Measurements from ENCODE around the gene ST3GAL4. TPM values are rescaled to one million over a fixed set of nuclear protein-coding genes. Genes with fewer than 3 reads are reported as not detected.

ST3GAL4 gene
- total and polyA plus RNA-seq, 2 of the 8 experiments (the other 6 are each of a cell fraction or from before 2014, with no cell fraction given), result 15.6 to 20.0 TPM

DNA sequence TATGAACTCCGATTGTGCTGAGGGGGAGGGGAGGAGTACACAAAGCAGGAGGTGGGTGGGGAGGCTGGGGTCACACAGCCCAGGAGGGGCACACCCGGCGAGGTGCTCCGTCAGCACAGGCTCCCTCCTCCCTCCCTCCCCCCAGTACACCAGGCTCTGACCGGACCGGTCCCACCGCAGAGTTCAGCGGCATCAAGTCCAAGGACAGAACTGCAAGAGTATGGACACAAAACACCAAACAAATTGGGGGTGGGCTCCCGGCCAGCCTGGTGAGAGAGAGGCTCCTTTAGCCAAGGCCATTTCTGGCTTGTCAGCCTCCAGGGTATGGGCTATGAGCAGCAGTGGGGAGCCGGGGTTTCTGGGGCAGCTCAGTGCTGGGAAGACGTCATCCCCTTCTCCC lies 68.3 kb downstream of the ST3GAL4 start:
- no peaks in the 10 kb centered on the region for H3K79me2 ChIP-seq (ENCODE audit: control insufficient read depth in 1 of 2, insufficient read depth in 2 of 2, low read length in 2 of 2)
- TF ChIP-seq RNF2 (IDR thresholded peaks at IDR 0.05; ENCODE audit: borderline replicate concordance, low read depth, low read length, missing control alignments, poor library complexity, severe bottlenecking) (no peak), TBP (IDR thresholded peaks at IDR 0.05; ENCODE audit: low read depth, low read length) (no peak), SUZ12 (IDR thresholded peaks at IDR 0.05; ENCODE audit: low read length) (no peak)
- H3K23me2 ChIP-seq (ENCODE audit: low read depth, low read length), result no peaks in the 10 kb centered on the region
- H3K9me3 ChIP-seq (ENCODE audit: insufficient read depth in 2 of 2, low read depth in 1 of 2, low read length in 1 of 2), result no peaks in the 10 kb centered on the region
- no peak for DNase-seq (ENCODE audit: low read depth in 1 of 2, low spot score in 2 of 2)
- H4K91ac ChIP-seq (replicated peaks; ENCODE audit: insufficient read length, low read length), result no peak overlapping the region
- no peak overlapping the region for H3K4me3 ChIP-seq (ENCODE audit: extremely low read depth in 1 of 4, insufficient read depth in 2 of 4, low read depth in 3 of 4, low read length in 4 of 4)
- no peak overlapping the region for H2BK12ac ChIP-seq (ENCODE audit: low read depth, low read length)
- H4K5ac ChIP-seq (ENCODE audit: insufficient read length, low read depth, low read length), result no peak overlapping the region
- no peak overlapping the region for H2BK15ac ChIP-seq (ENCODE audit: low read length)
- no peak overlapping the region for H3K4me2 ChIP-seq (ENCODE audit: insufficient read depth in 1 of 2, low read depth in 2 of 2, low read length in 2 of 2)
- no peaks in the 10 kb centered on the region for H3K36me3 ChIP-seq (ENCODE audit: control insufficient read depth in 2 of 4, insufficient read depth in 4 of 4, low read length in 3 of 4)
- no peak overlapping the region for H2AFZ ChIP-seq (ENCODE audit: low read length)
- no peaks in the 10 kb centered on the region for H3K27me3 ChIP-seq (replicated peaks in 1 of 4; ENCODE audit: control insufficient read depth in 3 of 4, extremely low read depth in 1 of 4, insufficient read depth in 3 of 4, low read length in 3 of 4)
- no peaks in the 10 kb centered on the region for H3K79me1 ChIP-seq (ENCODE audit: low read depth, low read length)
- no peak overlapping the region for H3K56ac ChIP-seq (replicated peaks; ENCODE audit: insufficient read length, low read depth, low read length)
- H2BK120ac ChIP-seq (replicated peaks; ENCODE audit: low read depth, low read length), result no peak overlapping the region
- ChIA-PET POLR2A (ENCODE audit: partially characterized antibody) (interaction anchor here (1.8 kb wide), 1 partner anchor 8 kb away, joined by 6 read pairs; no protein-coding TSS in a partner anchor), CTCF (ENCODE audit: partially characterized antibody) (interaction anchor here (0.8 to 4.8 kb wide), 3 partner anchors 10 to 57 kb away, joined by 3 to 20 read pairs (median 6); no protein-coding TSS in a partner anchor)
- no peak for FAIRE-seq
- H2AK5ac ChIP-seq (ENCODE audit: low read depth, low read length), result no peak overlapping the region
- no peak overlapping the region for H2BK20ac ChIP-seq (ENCODE audit: low read length)
- H2BK5ac ChIP-seq (ENCODE audit: low read depth, low read length), result no peak overlapping the region
- H3K27ac ChIP-seq (ENCODE audit: low read depth, low read length), result no peak overlapping the region
- WGBS, 2 experiments (ENCODE audit: extremely low coverage in 1 of 2, insufficient coverage in 1 of 2, insufficient read length in 1 of 2, insufficient replicate concordance in 2 of 2, low coverage in 1 of 2, low lambda C conversion rate in 2 of 2, missing lambda C conversion rate in 1 of 2), result 83% methylated on average over 8 of the region's 11 CpGs; no CpG with 5 or more reads in 1 of the 2 experiments
- no peak overlapping the region for H3K23ac ChIP-seq (ENCODE audit: insufficient read length)
- no peaks in the 10 kb centered on the region for H4K20me1 ChIP-seq (replicated peaks in 1 of 2; ENCODE audit: control insufficient read depth in 1 of 2, insufficient read depth in 2 of 2, low read length in 2 of 2)
- no peak overlapping the region for H3K14ac ChIP-seq (ENCODE audit: insufficient read length)
- no peak overlapping the region for H3K4ac ChIP-seq (replicated peaks; ENCODE audit: insufficient read length, low read depth, low read length)
- H4K8ac ChIP-seq (ENCODE audit: extremely low read depth, insufficient read depth, low read length), result no peak overlapping the region
- no peaks in the 10 kb centered on the region; a peak in 1 of 7 replicates for H3K4me1 ChIP-seq (replicated peaks in 1 of 4; ENCODE audit: control insufficient read depth in 3 of 4, insufficient read depth in 4 of 4, low read length in 3 of 4)
- H3K18ac ChIP-seq (ENCODE audit: extremely low read depth, low read length), result no peak overlapping the region
- no peak overlapping the region for H3K9ac ChIP-seq (replicated peaks in 1 of 4; ENCODE audit: extremely low read depth in 1 of 4, low read depth in 3 of 4, low read length in 3 of 4)
